Stimulated activated CD4-positive, alpha-beta T cell treated with anti-CD3 and anti-CD28 coated beads, TNF-alpha, amount 100 ng/mL, for 4 hours (primary cell): ENCODE data around the gene POFUT1.
"Not testable (repeated sequence)": the region's sequence is repeated elsewhere in the genome, so short reads cannot be mapped to it uniquely, and the experiment has no call there.

Experiments
- DNase-seq, 3 experiments: peaks; one replicate each; pipeline ENCODE4 v3.0.0-alpha.2; 2020; ENCODE audit warnings: low read depth in 3 of 3

Gene POFUT1

GRCh38 chr20:32189123-32189410 is 18.6 kb upstream of the POFUT1 start:
- no peak for DNase-seq

- DNase-seq: peak in 1 of 3 experiments; percentile 33
Measured at GRCh38 chr20:32189691-32190615, 17.7 kb upstream of the POFUT1 start.

DNA sequence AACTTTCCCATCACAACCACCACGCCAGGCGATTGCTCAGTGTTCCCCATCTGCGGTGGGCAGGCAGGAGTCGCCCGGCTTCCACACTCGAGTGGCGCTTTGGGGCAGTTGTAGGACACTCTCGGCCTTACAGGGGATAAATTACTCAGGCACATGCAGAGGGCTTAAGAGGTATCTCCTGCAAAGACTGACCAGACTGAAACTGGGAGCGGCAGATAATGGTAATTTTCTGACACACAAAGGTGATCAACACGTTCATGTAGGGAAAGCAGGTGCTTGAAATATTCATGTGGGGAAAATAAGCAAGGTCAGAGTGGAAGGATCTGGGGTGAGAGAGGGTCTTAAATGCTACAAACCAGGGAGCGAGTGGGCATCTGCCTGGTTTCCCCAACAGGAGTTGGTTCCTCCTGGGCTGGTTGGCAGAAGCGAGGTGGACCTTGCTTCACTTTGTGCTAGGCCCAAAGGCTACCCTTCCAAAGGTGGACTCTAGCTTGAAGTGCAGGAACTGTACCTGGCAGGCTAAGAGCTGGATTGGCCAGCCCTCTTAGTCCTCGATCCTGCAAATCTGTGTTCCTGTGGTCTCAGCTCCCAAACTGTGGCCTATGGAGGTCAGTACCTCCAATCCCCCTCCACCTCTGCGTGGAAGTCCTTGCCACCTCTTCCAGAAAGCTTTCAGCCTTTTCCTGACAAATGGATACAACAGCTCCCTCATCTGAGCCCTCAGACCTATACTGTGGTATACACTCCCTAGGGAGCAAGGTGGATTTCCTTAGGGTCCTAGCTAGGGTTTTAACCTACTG is 16.9 kb upstream of the POFUT1 start:
- no peak for DNase-seq

DNA sequence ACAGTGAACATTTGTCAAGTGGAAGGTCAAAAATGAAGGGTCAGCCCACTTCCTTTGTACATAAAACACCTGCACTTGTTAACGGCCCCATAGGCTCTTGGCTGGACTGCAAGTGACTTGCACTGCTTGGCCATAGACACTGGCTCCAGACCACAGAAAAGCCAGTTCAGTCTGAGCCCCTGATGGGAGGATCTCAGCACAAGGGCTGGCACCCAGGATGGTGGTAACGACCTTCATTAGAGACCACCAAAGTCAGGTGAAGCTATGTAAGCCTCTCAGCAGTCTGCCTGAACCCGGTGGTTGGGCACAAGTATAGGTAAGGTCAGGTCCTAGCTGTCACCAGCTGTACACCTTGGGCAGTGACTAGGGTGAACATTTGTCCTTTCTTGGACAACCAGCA is 16.3 kb upstream of the POFUT1 start:
- DNase-seq: no peak

DNA sequence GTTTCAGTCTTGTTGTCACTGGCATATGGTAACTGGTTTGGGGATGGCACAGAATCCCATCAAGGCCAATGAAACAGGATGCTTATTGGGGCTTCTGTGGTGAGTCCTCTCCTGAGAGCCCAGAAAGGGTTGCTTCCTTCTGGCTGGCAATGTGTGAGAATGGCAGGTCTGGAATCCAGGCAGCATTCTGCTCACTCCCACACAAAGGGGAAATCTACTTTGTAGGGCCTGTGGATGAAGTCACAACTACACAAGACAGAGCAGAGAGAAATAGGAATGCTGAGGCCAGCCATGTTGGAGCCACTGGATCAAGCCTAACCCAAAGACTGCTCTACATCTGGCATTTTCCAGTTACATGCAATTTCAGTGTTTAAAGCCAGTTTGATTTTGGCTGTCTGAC is 15.8 kb upstream of the POFUT1 start:
- no peak for DNase-seq

- no peak for DNase-seq
Measured at GRCh38 chr20:32192698-32193097, 15.0 kb upstream of the POFUT1 start.

DNA sequence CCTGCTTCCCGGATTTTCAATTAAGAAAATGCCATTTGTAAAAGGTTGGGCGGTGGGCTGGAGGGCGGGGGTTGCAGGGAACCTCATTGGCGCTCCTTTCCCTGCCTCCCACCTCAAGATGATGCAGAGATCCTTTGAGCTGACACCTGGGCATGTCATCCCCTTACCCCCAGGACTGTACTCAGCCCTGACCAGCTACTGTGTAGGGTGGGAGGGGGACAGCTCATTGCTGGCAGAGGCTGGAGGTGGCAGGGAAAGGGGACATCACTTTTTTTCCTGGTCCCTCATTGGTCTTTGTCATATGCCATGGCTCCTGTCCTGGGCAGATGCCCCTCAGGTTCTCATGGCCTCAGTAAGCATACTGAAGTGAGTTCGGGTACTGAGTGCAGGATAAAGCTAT is 14.3 kb upstream of the POFUT1 start:
- not testable (repeated sequence) for DNase-seq

DNA sequence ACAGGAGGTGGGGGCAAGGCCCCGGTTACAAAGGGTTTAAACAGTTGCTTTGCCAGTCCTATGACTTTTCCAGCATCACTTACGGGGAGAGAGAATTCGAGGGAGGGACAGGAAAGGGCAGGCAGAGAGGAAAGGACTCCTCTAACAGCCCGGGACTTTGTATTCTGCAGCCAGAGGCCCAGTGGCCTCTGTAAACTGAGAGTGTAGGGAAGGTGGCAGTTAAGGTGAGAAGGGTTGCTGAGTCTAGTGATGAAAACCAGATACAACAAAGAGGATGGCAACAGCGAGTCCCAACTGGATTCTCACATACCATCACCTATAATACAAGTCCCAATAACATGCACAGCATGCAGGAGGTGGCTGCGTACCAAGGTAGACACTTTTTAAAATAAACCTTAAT is 13.7 kb upstream of the POFUT1 start:
- no peak for DNase-seq

GRCh38 chr20:32195581-32195980 is 12.1 kb upstream of the POFUT1 start:
- no peak for DNase-seq

DNA sequence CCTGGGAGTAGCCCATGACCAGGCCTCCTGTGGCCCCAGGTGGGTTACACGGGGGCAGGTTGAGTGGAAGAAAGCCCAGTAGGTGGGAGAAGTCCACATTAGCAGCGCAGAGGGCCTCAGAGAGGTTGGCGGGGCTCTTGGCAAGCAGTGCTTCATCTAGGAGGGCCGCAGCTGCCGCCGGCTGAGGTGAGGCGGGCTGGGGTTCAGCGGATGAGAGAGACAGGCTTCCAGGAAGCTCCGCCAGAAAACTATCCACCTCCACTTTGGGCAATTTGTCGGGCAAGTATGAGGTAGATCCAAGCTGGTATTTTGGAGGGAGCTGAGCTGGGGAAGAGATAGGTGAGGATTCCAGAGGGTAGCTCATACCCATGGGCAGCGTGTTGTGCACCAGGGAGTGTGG is 11.1 kb upstream of the POFUT1 start:
- not testable (repeated sequence) for DNase-seq

DNA sequence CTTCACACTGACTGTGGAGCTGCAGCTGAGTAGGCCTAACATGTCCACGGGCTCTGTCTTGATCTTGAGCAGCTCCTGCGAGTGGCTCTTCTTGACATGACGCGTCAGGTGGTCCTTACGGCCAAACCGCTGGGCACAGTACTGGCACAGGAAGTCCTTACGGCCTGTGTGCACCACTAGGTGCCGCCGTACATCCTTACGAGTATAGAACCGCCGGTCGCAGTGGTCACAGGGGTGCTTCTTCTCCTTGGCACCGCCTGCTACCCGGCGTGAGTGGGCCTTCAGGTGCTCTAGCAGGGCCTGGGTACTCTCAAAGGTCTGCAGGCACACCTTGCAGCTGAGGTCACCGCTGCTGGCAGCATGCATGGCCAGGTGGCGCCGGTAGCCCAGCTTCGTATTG is 10.5 kb upstream of the POFUT1 start:
- not testable (repeated sequence) for DNase-seq

- no peak for DNase-seq
Measured at GRCh38 chr20:32199006-32199405, 8.7 kb upstream of the POFUT1 start.

DNA sequence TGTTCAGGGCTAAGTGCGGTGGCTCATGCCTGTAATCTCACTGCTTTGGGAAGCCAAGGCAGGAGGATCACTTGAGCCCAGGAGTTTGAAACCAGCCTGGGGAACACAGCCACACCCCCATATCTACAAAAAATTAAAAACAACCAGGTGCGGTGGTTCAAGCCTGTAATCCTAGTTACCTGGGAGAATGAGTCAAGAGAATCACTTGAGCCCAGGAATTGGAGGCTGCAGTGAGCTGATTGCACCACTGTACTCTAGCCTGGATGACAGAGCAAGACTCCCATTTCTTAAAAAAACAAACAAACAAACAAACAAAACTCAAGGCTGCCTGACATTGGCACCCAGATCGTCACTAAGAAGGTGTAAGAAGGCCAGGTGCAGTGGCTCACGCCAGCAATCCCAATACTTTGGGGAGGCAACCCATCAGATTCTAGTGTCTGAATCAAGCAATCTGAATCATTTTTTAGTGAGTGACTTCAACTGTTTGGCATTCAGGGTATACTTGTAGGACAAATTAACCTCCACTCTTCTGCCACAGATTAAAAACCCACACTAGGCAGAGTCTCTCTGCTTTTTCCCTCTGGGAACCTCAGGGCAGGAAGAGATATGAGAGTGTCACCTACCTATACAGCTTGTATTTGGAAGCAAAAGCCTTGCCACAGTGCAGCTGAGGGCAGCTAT is 6.2 kb upstream of the POFUT1 start:
- no peak for DNase-seq

DNA sequence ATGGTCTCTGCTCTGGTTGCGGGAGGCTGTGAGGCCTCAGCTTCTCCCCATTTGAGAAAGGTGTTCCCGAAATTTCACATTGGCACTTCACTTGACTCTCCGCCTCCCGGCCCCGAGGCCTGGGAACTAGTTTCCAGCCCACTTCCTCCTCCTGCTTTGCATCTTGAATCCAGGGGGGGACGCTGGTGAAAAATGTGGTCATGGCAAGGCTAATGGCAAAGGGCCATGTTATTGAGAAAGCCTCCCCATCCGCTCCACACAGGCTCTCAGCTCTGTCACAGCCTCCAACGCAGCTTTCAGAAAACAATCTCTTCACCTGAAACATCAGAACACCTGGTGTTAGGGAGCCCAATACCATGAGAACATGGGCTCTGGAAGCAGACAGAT is 5.7 kb upstream of the POFUT1 start:
- DNase-seq: no peak

- DNase-seq: no peak
Measured at GRCh38 chr20:32203356-32204204, 4.1 kb upstream of the POFUT1 start.

GRCh38 chr20:32204205-32205109 is 3.2 kb upstream of the POFUT1 start:
- DNase-seq: peak; percentile 31 to 48 (median 35)

- no peak for DNase-seq
Measured at GRCh38 chr20:32205110-32205842, 2.4 kb upstream of the POFUT1 start.

GRCh38 chr20:32205843-32206759 is 1.6 kb upstream of the POFUT1 start:
- DNase-seq: no peak
